ENCODE results near the gene RIN1. TPM values are rescaled to one million over a fixed set of nuclear protein-coding genes. Genes with fewer than 3 reads are reported as not detected.

The RIN1 gene
- total RNA-seq, 1 donor from 2014 or later, result 0.47 TPM

DNA sequence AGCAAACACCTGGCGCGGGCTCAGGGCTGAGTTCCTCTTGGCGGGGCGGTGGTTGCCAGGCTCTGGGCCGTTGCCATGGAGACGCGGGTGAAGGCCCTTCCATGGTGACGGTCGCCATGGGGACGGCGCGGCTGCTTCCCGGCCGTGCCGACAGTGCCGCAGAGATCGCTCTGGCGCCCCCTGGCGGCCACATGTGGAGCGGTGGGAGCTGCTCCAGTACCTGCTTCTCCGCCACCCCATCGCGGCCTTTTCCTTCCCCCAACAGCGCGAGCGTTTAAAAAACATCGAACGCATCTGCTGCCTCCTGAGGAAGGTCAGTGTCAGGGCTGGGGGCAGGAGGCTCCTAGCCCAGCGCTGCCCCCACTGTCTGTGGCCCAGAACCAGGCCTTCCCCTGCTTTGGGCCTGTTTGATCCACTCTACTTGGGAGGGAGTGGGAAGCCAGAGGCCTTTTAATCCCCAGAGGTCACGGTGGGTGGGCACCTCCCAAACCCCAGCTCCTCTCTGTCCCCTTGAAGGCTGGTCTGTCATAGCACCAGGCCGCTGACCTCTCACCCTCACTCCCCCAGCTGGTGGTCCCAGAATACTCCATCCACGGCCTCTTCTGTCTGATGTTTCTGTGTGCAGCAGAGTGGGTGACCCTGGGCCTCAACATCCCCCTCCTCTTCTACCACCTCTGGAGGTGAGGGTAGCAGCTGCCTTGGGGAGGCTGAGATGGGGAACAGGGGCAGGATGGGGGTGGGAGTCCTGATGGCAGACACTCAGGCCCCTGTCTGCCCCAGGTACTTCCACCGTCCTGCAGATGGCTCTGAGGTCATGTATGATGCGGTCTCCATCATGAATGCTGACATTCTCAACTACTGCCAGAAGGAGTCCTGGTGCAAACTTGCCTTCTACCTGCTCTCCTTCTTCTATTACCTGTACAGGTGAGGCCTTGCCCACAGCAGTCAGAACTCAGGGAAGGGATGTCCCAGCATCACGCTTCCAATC is 53.5 kb downstream of the RIN1 start:
- peak; percentile 96 for DNase-seq

Small RNAs within 50 kb of the gene (small RNA-seq; reads per million reads assigned to genes)
- gene RF00017, result not detected

Other genes starting within 250 kb of the RIN1 start
- gene KLC2, start 78.7 kb downstream of the RIN1 start, total RNA-seq, result 31.5 TPM
- 28.9 TPM for gene RAB1B, start 67.8 kb downstream of the RIN1 start, total RNA-seq
- 33.1 TPM for gene CNIH2, start 58.3 kb downstream of the RIN1 start, total RNA-seq
- gene YIF1A, start 47.3 kb downstream of the RIN1 start, total RNA-seq, result 32.4 TPM
- 6.4 TPM for gene TMEM151A, start 44.5 kb downstream of the RIN1 start, total RNA-seq
- gene CD248, start 19.4 kb downstream of the RIN1 start, total RNA-seq, result 1.1 TPM
- 17.6 TPM for gene BRMS1, start 8.7 kb upstream of the RIN1 start, total RNA-seq
- 63.2 TPM for gene B4GAT1, start 11.2 kb upstream of the RIN1 start, total RNA-seq
- gene SLC29A2, start 35.3 kb upstream of the RIN1 start, total RNA-seq, result 1.4 TPM
- gene NPAS4, start 84.6 kb upstream of the RIN1 start, total RNA-seq, result 0.16 TPM
- 13.9 TPM for gene MRPL11, start 102.4 kb upstream of the RIN1 start, total RNA-seq
- gene PELI3, start 130.5 kb upstream of the RIN1 start, total RNA-seq, result 19.5 TPM
- gene DPP3, start 144.0 kb upstream of the RIN1 start, total RNA-seq, result 35.2 TPM
- gene BBS1, start 174.2 kb upstream of the RIN1 start, total RNA-seq, result 43.2 TPM
- 5.1 TPM for gene ZDHHC24, start 209.6 kb upstream of the RIN1 start, total RNA-seq
- not detected for gene ACTN3, start 210.5 kb upstream of the RIN1 start, total RNA-seq
- gene CTSF, start 232.2 kb upstream of the RIN1 start, total RNA-seq, result 39.1 TPM